Activated CD4-positive, alpha-beta memory T cell treated with anti-CD3 and anti-CD28 coated beads for 36 hours (primary cell): ENCODE results near the gene CCNL1. TPM values are rescaled to one million over a fixed set of nuclear protein-coding genes. Genes with fewer than 3 reads are reported as not detected.
A peak's percentile ranks its signal among the peaks of the same experiment; 100 is the strongest.

Experiments used
- CTCF ChIA-PET: fragments of 350-600 bp; sonication (Branson Sonifier 250); formaldehyde crosslinking; loops from one replicate; lab custom pipeline; 2021; ENCODE audit warnings: antibody characterized with exemption, inconsistent platforms; lab: Charles Lee
- POLR2A ChIA-PET: fragments of 350-600 bp; sonication (Branson Sonifier 250); formaldehyde crosslinking; loops from one replicate; lab custom pipeline; 2021; ENCODE audit warnings: antibody characterized with exemption; lab: Charles Lee
- DNase-seq: peaks from one replicate; pipeline ENCODE4 v3.0.0-alpha.2; 2020
- H3K27ac Mint-ChIP-seq: one replicate; pipeline ENCODE4 v1.8.0; 2021; ENCODE audit warnings: mixed read lengths
- H3K27me3 Mint-ChIP-seq: one replicate; pipeline ENCODE4 v1.8.0; 2021; ENCODE audit warnings: mixed read lengths
- H3K36me3 Mint-ChIP-seq: one replicate; pipeline ENCODE4 v1.8.0; 2021; ENCODE audit warnings: mixed read lengths
- H3K4me1 Mint-ChIP-seq: one replicate; pipeline ENCODE4 v1.8.0; 2021; ENCODE audit warnings: low read depth, mixed read lengths
- H3K4me3 Mint-ChIP-seq: one replicate; pipeline ENCODE4 v1.8.0; 2021; ENCODE audit warnings: mild to moderate bottlenecking, mixed read lengths
- H3K9me3 Mint-ChIP-seq: one replicate; pipeline ENCODE4 v1.8.0; 2021; ENCODE audit warnings: mixed read lengths
- intact Hi-C: fragments of 100-400 bp; cut with micrococcal nuclease; formaldehyde crosslinking; loops from one replicate; pipeline ENCODE4 v1.15.1; 2023
- total RNA-seq, 2 experiments: library from RNA; stranded (reverse); gene quantifications; one replicate each; pipeline ENCODE4 v1.2.3, GENCODE V29; 2021

Gene CCNL1
- total RNA-seq, 2 experiments from 2014 or later: 144 to 150 TPM

GRCh38 chr3:157122116-157122515, 37.8 kb downstream of the CCNL1 start:
- POLR2A ChIA-PET: interaction anchor here (1.0 kb wide), 1 partner anchor 27 kb away, joined by 3 read pairs; no protein-coding TSS in a partner anchor
- peaks cover 23% of the 10 kb centered on the region for H3K4me1 Mint-ChIP-seq
- H3K9me3 Mint-ChIP-seq: no peaks in the 10 kb centered on the region
- H3K27ac Mint-ChIP-seq: no peak overlapping the region
- CTCF ChIA-PET: interaction anchor here (0.9 to 5.4 kb wide), 4 partner anchors 9 to 40 kb away, joined by 4 to 19 read pairs (median 5); no protein-coding TSS in a partner anchor
- H3K4me3 Mint-ChIP-seq: no peak overlapping the region
- no peak for DNase-seq
- H3K36me3 Mint-ChIP-seq: peaks cover 3% of the 10 kb centered on the region
- intact Hi-C loops: no loop called here
- H3K27me3 Mint-ChIP-seq: no peaks in the 10 kb centered on the region

GRCh38 chr3:157121522-157121921, 38.4 kb downstream of the CCNL1 start:
- Mint-ChIP-seq H3K27ac (no peak overlapping the region), H3K4me1 (peaks cover 23% of the 10 kb centered on the region), H3K36me3 (peaks cover 3% of the 10 kb centered on the region), H3K9me3 (no peaks in the 10 kb centered on the region), H3K4me3 (no peak overlapping the region), H3K27me3 (no peaks in the 10 kb centered on the region)
- DNase-seq: no peak
- POLR2A ChIA-PET: interaction anchor here (1.0 kb wide), 1 partner anchor 27 kb away, joined by 3 read pairs; no protein-coding TSS in a partner anchor
- CTCF ChIA-PET: interaction anchor here (1.2 to 5.4 kb wide), 3 partner anchors 10 to 39 kb away, joined by 5 to 19 read pairs (median 5); no protein-coding TSS in a partner anchor
- intact Hi-C loops: no loop called here

- H3K4me1 Mint-ChIP-seq: peaks cover 20% of the 10 kb centered on the region
- intact Hi-C loops: no loop called here
- no peak overlapping the region for H3K27ac Mint-ChIP-seq
- H3K27me3 Mint-ChIP-seq: peaks cover 4% of the 10 kb centered on the region
- peaks cover 3% of the 10 kb centered on the region for H3K36me3 Mint-ChIP-seq
- ChIA-PET POLR2A (interaction anchor here (1.6 kb wide), 1 partner anchor 31 kb away, joined by 6 read pairs; no protein-coding TSS in a partner anchor), CTCF (interaction anchor here (5.4 kb wide), 1 partner anchor 17 kb away, joined by 19 read pairs; no protein-coding TSS in a partner anchor)
- no peak for DNase-seq
- H3K9me3 Mint-ChIP-seq: no peaks in the 10 kb centered on the region
- H3K4me3 Mint-ChIP-seq: no peak overlapping the region
These were observed 39.7 kb downstream of the CCNL1 start for GRCh38 chr3:157120071-157120892.

- H3K4me1 Mint-ChIP-seq: peaks cover 13% of the 10 kb centered on the region
- no peaks in the 10 kb centered on the region for H3K9me3 Mint-ChIP-seq
- DNase-seq: peak; percentile 62
- peak overlapping the region; percentile 19 for H3K27ac Mint-ChIP-seq
- peaks cover 3% of the 10 kb centered on the region for H3K36me3 Mint-ChIP-seq
- intact Hi-C loops: no loop called here
- ChIA-PET POLR2A (interaction anchor here (1.6 kb wide), 1 partner anchor 31 kb away, joined by 6 read pairs; no protein-coding TSS in a partner anchor), CTCF (interaction anchor here (1.3 to 2.9 kb wide), 2 partner anchors 18 to 31 kb away, joined by 4 to 19 read pairs; no protein-coding TSS in a partner anchor)
- H3K27me3 Mint-ChIP-seq: peaks cover 4% of the 10 kb centered on the region
- H3K4me3 Mint-ChIP-seq: no peak overlapping the region
These were observed 40.5 kb downstream of the CCNL1 start for GRCh38 chr3:157119369-157119951.

- H3K27ac Mint-ChIP-seq: no peak overlapping the region
- peaks cover 4% of the 10 kb centered on the region for H3K27me3 Mint-ChIP-seq
- no peak for DNase-seq
- intact Hi-C loops: no loop called here
- CTCF ChIA-PET: interaction anchor here (0.7 to 2.9 kb wide), 5 partner anchors 9 to 29 kb away, joined by 3 to 19 read pairs (median 4); no protein-coding TSS in a partner anchor
- H3K4me3 Mint-ChIP-seq: no peak overlapping the region
- H3K36me3 Mint-ChIP-seq: peaks cover 3% of the 10 kb centered on the region
- H3K9me3 Mint-ChIP-seq: no peaks in the 10 kb centered on the region
- POLR2A ChIA-PET: interaction anchor here (0.8 to 1.6 kb wide), 3 partner anchors 16 to 43 kb away, joined by 3 to 6 read pairs (median 5); no protein-coding TSS in a partner anchor
- H3K4me1 Mint-ChIP-seq: peaks cover 13% of the 10 kb centered on the region
These were observed 41.9 kb downstream of the CCNL1 start for GRCh38 chr3:157117875-157118654.

GRCh38 chr3:157117206-157117605, 42.7 kb downstream of the CCNL1 start:
- POLR2A ChIA-PET: interaction anchor here (0.8 kb wide), 1 partner anchor 15 kb away, joined by 3 read pairs; no protein-coding TSS in a partner anchor
- H3K36me3 Mint-ChIP-seq: peaks cover 3% of the 10 kb centered on the region
- CTCF ChIA-PET: interaction anchor here (0.7 to 2.9 kb wide), 6 partner anchors 10 to 36 kb away, joined by 3 to 19 read pairs (median 3); no protein-coding TSS in a partner anchor

GRCh38 chr3:157116017-157116416, 43.9 kb downstream of the CCNL1 start:
- H3K4me1 Mint-ChIP-seq: peaks cover 6% of the 10 kb centered on the region
- no peak overlapping the region for H3K27ac Mint-ChIP-seq
- H3K4me3 Mint-ChIP-seq: no peak overlapping the region
- no peak for DNase-seq
- H3K36me3 Mint-ChIP-seq: peaks cover 3% of the 10 kb centered on the region
- H3K27me3 Mint-ChIP-seq: peaks cover 4% of the 10 kb centered on the region
- H3K9me3 Mint-ChIP-seq: no peaks in the 10 kb centered on the region
- ChIA-PET CTCF (interaction anchor here (1.0 to 1.4 kb wide), 2 partner anchors 12 to 27 kb away, joined by 3 to 4 read pairs; no protein-coding TSS in a partner anchor), POLR2A (no interaction called here)
- intact Hi-C loops: no loop called here

More at GRCh38 chr3:157117206-157117605, 42.7 kb downstream of the CCNL1 start:
- H3K4me3 Mint-ChIP-seq: no peak overlapping the region
- intact Hi-C loops: no loop called here
- peaks cover 12% of the 10 kb centered on the region for H3K4me1 Mint-ChIP-seq
- no peak for DNase-seq
- H3K27me3 Mint-ChIP-seq: peaks cover 4% of the 10 kb centered on the region
- H3K9me3 Mint-ChIP-seq: no peaks in the 10 kb centered on the region
- H3K27ac Mint-ChIP-seq: no peak overlapping the region

- Mint-ChIP-seq H3K36me3 (peaks cover 3% of the 10 kb centered on the region), H3K27me3 (peaks cover 4% of the 10 kb centered on the region), H3K4me3 (no peak overlapping the region), H3K27ac (no peak overlapping the region), H3K9me3 (no peaks in the 10 kb centered on the region), H3K4me1 (peaks cover 6% of the 10 kb centered on the region)
- intact Hi-C loops: no loop called here
- no peak for DNase-seq
- POLR2A ChIA-PET: interaction anchor here (0.6 kb wide), 1 partner anchor 178 kb away, joined by 4 read pairs; no protein-coding TSS in a partner anchor
- CTCF ChIA-PET: interaction anchor here (0.6 to 1.4 kb wide), 3 partner anchors 13 to 33 kb away, joined by 3 to 4 read pairs (median 3); no protein-coding TSS in a partner anchor
These were observed 44.6 kb downstream of the CCNL1 start for GRCh38 chr3:157115069-157116006.

- no peaks in the 10 kb centered on the region for H3K4me1 Mint-ChIP-seq
- no peaks in the 10 kb centered on the region for H3K9me3 Mint-ChIP-seq
- CTCF ChIA-PET: interaction anchor here (0.8 to 1.7 kb wide), 6 partner anchors 8 to 32 kb away, joined by 3 to 10 read pairs (median 4); no protein-coding TSS in a partner anchor
- DNase-seq: no peak
- H3K4me3 Mint-ChIP-seq: no peak overlapping the region
- H3K27me3 Mint-ChIP-seq: peaks cover 4% of the 10 kb centered on the region
- POLR2A ChIA-PET: no interaction called here
- intact Hi-C loops: no loop called here
- no peaks in the 10 kb centered on the region for H3K36me3 Mint-ChIP-seq
- no peak overlapping the region for H3K27ac Mint-ChIP-seq
These were observed 46.0 kb downstream of the CCNL1 start for GRCh38 chr3:157113832-157114505.

GRCh38 chr3:157112536-157112935, 47.4 kb downstream of the CCNL1 start:
- intact Hi-C loops: no loop called here
- Mint-ChIP-seq H3K27ac (no peak overlapping the region), H3K9me3 (no peaks in the 10 kb centered on the region), H3K27me3 (peaks cover 4% of the 10 kb centered on the region), H3K36me3 (no peaks in the 10 kb centered on the region), H3K4me3 (no peak overlapping the region), H3K4me1 (no peaks in the 10 kb centered on the region)
- POLR2A ChIA-PET: interaction anchor here (1.5 kb wide), 1 partner anchor 23 kb away, joined by 5 read pairs; no protein-coding TSS in a partner anchor
- CTCF ChIA-PET: interaction anchor here (1.0 to 1.4 kb wide), 3 partner anchors 13 to 30 kb away, joined by 3 to 6 read pairs (median 4); no protein-coding TSS in a partner anchor
- no peak for DNase-seq
